HL-60 (cell line): ENCODE results near the gene RBM38.

Source experiments
- DNase-seq, 2 experiments: peaks; one replicate each; pipeline ENCODE4 v3.0.0-alpha.2; 2010 to 2020; ENCODE audit warnings: low read depth in 1 of 2, low spot score in 1 of 2
- H3K27ac ChIP-seq: fragments of 250-450 bp; sonication (Bioruptor Pico); replicated peaks from 2 replicates; pipeline ENCODE4 v1.5.1; 2020; ENCODE audit warnings: mild to moderate bottlenecking, moderate library complexity
- H3K27me3 ChIP-seq: fragments of 250-450 bp; sonication (Bioruptor Pico); 2 replicates; pipeline ENCODE4 v1.5.1; 2021; ENCODE audit warnings: mild to moderate bottlenecking, moderate library complexity; ENCODE audit not compliant: insufficient read depth, poor library complexity, severe bottlenecking
- H3K4me3 ChIP-seq: replicated peaks from 2 replicates; pipeline ENCODE4 v1.5.1; 2011; ENCODE audit warnings: mild to moderate bottlenecking, control low read depth, low read length; ENCODE audit not compliant: insufficient read depth
- CTCF ChIP-seq: IDR thresholded peaks from one replicate; pipeline ENCODE4 v1.5.1; 2011; ENCODE audit warnings: low read length, control low read depth, inconsistent platforms; ENCODE audit not compliant: insufficient read depth
- GABPA ChIP-seq: IDR thresholded peaks from 2 replicates; pipeline ENCODE4 v1.6.1; 2012; ENCODE audit warnings: low read depth
- POLR2AphosphoS5 ChIP-seq: IDR thresholded peaks from 2 replicates; pipeline ENCODE4 v1.6.1; 2012; ENCODE audit warnings: low read depth
- REST ChIP-seq: IDR thresholded peaks from 2 replicates; pipeline ENCODE4 v1.6.1; 2012; ENCODE audit warnings: low read depth; ENCODE audit not compliant: insufficient replicate concordance
- SPI1 ChIP-seq: IDR thresholded peaks from 2 replicates; pipeline ENCODE4 v1.6.1; 2012; ENCODE audit warnings: low read depth, mild to moderate bottlenecking, borderline replicate concordance

RBM38 gene

GRCh38 chr20:57402206-57403125 lies 11.3 kb downstream of the RBM38 start:
- Histone ChIP-seq H3K27me3 (no peaks in the 10 kb centered on the region), H3K4me3 (no peak overlapping the region), H3K27ac (peak overlapping the region; percentile 54)
- no peak for DNase-seq
- TF ChIP-seq CTCF: no peak
- TF ChIP-seq SPI1: no peak
- TF ChIP-seq GABPA: no peak
- TF ChIP-seq POLR2AphosphoS5: no peak

GRCh38 chr20:57403216-57403615 lies 12.0 kb downstream of the RBM38 start:
- Histone ChIP-seq H3K27ac (peak overlapping the region; percentile 54), H3K4me3 (no peak overlapping the region), H3K27me3 (no peaks in the 10 kb centered on the region)
- DNase-seq: peak in 1 of 2 experiments; percentile 86
- no peak for TF ChIP-seq REST
- TF ChIP-seq POLR2AphosphoS5: no peak
- TF ChIP-seq SPI1: no peak
- TF ChIP-seq GABPA: no peak
- TF ChIP-seq CTCF: no peak

GRCh38 chr20:57404006-57404405 lies 12.8 kb downstream of the RBM38 start:
- H3K4me3 ChIP-seq: no peak overlapping the region
- H3K27ac ChIP-seq: no peak overlapping the region
- DNase-seq: no peak
- no peaks in the 10 kb centered on the region for H3K27me3 ChIP-seq
- TF ChIP-seq GABPA: no peak
- TF ChIP-seq POLR2AphosphoS5: no peak
- TF ChIP-seq SPI1: no peak
- TF ChIP-seq REST: no peak
- TF ChIP-seq CTCF: no peak
